Measurements from ENCODE around the gene HJV. TPM values are rescaled to one million over a fixed set of nuclear protein-coding genes. Genes with fewer than 3 reads are reported as not detected.
A peak's percentile ranks its signal among the peaks of the same experiment; 100 is the strongest.
"Not testable (repeated sequence)": the region's sequence is repeated elsewhere in the genome, so short reads cannot be mapped to it uniquely, and the experiment has no call there.

HJV gene, protein sequence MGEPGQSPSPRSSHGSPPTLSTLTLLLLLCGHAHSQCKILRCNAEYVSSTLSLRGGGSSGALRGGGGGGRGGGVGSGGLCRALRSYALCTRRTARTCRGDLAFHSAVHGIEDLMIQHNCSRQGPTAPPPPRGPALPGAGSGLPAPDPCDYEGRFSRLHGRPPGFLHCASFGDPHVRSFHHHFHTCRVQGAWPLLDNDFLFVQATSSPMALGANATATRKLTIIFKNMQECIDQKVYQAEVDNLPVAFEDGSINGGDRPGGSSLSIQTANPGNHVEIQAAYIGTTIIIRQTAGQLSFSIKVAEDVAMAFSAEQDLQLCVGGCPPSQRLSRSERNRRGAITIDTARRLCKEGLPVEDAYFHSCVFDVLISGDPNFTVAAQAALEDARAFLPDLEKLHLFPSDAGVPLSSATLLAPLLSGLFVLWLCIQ
- not detected for total RNA-seq

DNA sequence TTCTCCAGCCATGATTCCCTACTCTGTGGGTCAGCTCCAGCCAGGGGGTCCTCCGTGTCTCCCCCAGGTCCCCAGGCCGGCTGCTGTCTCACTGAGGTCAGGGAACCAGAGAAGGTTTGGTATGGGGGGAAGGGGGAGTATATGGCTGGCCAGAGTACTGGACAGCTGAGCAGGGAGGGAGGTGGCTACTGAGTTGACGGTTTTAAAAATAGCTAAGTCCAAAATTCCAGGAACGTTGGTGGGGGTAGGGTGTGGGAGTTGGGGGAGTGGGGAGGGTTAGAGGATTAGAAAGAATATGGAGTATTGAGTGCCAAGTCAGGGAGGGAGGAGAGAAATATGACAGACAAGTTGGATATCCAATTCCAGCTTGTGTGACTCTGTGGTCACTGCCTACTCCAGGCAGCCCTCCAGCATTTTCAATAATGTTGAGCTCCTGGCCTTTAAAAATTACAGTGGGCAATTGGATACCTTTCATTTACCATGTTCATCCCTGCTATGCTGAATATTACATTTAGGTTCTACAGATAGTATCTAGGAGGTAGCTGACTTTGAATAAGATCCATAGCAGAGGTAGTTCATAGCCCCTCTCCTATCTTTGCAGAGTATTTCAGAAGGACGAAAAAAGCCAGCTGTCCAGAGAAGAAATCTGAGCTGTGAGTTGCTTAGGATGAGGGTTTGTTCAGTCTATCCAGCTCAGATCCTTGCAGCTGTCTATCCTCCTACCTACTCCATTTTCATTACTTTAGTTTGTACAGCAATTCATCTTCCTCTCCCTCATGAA is at the start of gene HJV:
TSS of gene HJV (minus strand) at position 114 of the 781 bp plus-strand sequence. CDS start 1,504 bp downstream, outside the sequence.
- H3K4me3 Mint-ChIP-seq: no peak within 1 kb of the TSS
- peaks cover 12% of the 10 kb centered on the region for H3K4me1 Mint-ChIP-seq (ENCODE audit: low read depth)
- no peak within 1 kb of the TSS for H3K27ac Mint-ChIP-seq
- no peaks in the 10 kb centered on the region for H3K36me3 Mint-ChIP-seq (ENCODE audit: insufficient read depth in 2 of 2)
- ATAC-seq (replicated peaks in 1 of 2) (no peak), DNase-seq (no peak)
- H3K9me3 Mint-ChIP-seq: no peaks in the 10 kb centered on the region
- peaks cover 70% of the 10 kb centered on the region for H3K27me3 Mint-ChIP-seq (ENCODE audit: low read depth)

DNA sequence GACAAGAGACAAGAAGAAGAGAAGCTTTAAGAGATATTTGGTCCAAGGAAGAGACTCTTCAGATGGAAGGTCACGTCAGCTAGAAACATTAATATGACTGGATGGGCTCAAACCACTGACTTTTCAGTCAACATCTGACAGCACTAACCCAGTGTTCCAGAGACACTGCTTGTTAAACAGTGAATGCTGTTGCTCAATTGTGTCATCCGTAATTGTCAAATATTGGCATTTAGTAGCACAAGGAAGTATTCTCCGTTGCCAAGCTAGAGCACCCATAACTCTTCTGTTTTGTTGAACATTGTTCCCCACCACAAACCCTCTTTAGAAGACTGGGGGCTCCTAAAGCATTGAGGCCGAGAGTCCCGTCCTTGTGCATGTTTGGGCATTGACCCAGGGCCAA is 37.6 kb upstream of the HJV start:
- ATAC-seq (replicated peaks in 1 of 2); DNase-seq; H3K9me3 Mint-ChIP-seq; H3K27ac Mint-ChIP-seq; H3K36me3 Mint-ChIP-seq (ENCODE audit: insufficient read depth in 2 of 2); H3K4me3 Mint-ChIP-seq; H3K4me1 Mint-ChIP-seq (ENCODE audit: low read depth); H3K27me3 Mint-ChIP-seq (ENCODE audit: low read depth): not testable (repeated sequence)

GRCh38 chr1:146051852-146052676 is 30.5 kb upstream of the HJV start:
- H3K4me3 Mint-ChIP-seq: peak overlapping the region; percentile 87 to 95
- H3K27ac Mint-ChIP-seq: peak overlapping the region; percentile 99
- not testable (repeated sequence) for H3K36me3 Mint-ChIP-seq (ENCODE audit: insufficient read depth in 2 of 2); H3K27me3 Mint-ChIP-seq (ENCODE audit: low read depth); H3K9me3 Mint-ChIP-seq
- ATAC-seq (replicated peaks in 1 of 2) (peak; percentile 83 to 86), DNase-seq (peak; percentile 83 to 85)
- peaks cover 20% of the 10 kb centered on the region for H3K4me1 Mint-ChIP-seq (ENCODE audit: low read depth)

- peak overlapping the region; percentile 87 to 95 for H3K4me3 Mint-ChIP-seq
- no peaks in the 10 kb centered on the region for H3K27me3 Mint-ChIP-seq (ENCODE audit: low read depth)
- H3K36me3 Mint-ChIP-seq (ENCODE audit: insufficient read depth in 2 of 2): no peaks in the 10 kb centered on the region
- DNase-seq (peak; percentile 54 to 69), ATAC-seq (replicated peaks in 1 of 2) (peak in 1 of 2 donors; percentile 67)
- H3K27ac Mint-ChIP-seq: peak overlapping the region; percentile 99
- no peaks in the 10 kb centered on the region for H3K9me3 Mint-ChIP-seq
- H3K4me1 Mint-ChIP-seq (ENCODE audit: low read depth): peaks cover 20% of the 10 kb centered on the region
Measured at GRCh38 chr1:146051452-146051851, 29.9 kb upstream of the HJV start.

- not testable (repeated sequence) for H3K9me3 Mint-ChIP-seq; H3K27me3 Mint-ChIP-seq (ENCODE audit: low read depth); H3K36me3 Mint-ChIP-seq (ENCODE audit: insufficient read depth in 2 of 2); DNase-seq; ATAC-seq (replicated peaks in 1 of 2)
- peak overlapping the region in 1 of 2 donors; percentile 16 for H3K4me3 Mint-ChIP-seq
- H3K27ac Mint-ChIP-seq: peak overlapping the region; percentile 75
- H3K4me1 Mint-ChIP-seq (ENCODE audit: low read depth): peaks cover 20% of the 10 kb centered on the region
Measured at GRCh38 chr1:146050652-146050963, 29.1 kb upstream of the HJV start.

GRCh38 chr1:146049866-146050651 is 28.5 kb upstream of the HJV start:
- not testable (repeated sequence) for H3K27me3 Mint-ChIP-seq (ENCODE audit: low read depth); DNase-seq; ATAC-seq (replicated peaks in 1 of 2); H3K9me3 Mint-ChIP-seq; H3K36me3 Mint-ChIP-seq (ENCODE audit: insufficient read depth in 2 of 2)
- H3K4me3 Mint-ChIP-seq: peak overlapping the region in 1 of 2 donors; percentile 17
- peak overlapping the region; percentile 75 for H3K27ac Mint-ChIP-seq
- peaks cover 20% of the 10 kb centered on the region for H3K4me1 Mint-ChIP-seq (ENCODE audit: low read depth)

DNA sequence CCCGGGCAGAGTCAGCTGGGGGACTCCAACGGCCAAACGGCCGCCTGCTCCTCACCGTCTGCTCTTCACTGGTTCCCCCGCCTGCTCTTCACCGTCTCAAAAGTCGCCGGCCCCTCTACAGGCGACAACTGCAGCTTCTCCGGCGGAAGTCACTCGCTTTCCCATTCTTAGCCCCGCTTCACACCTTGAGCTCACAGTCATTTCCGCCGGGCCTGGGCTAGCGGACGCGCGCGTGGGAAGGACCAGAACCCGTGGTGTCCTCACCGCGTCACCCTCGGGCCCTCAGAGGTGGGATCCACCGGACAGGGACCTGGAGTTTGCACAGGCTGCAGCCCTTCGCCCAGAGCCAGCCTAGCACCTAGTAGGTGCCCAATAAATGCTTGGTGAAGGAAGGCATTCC is 27.9 kb upstream of the HJV start:
- H3K36me3 Mint-ChIP-seq (ENCODE audit: insufficient read depth in 2 of 2): no peaks in the 10 kb centered on the region
- DNase-seq (no peak), ATAC-seq (replicated peaks in 1 of 2) (no peak)
- peaks cover 20% of the 10 kb centered on the region for H3K4me1 Mint-ChIP-seq (ENCODE audit: low read depth)
- no peak overlapping the region for H3K27ac Mint-ChIP-seq
- no peak overlapping the region for H3K4me3 Mint-ChIP-seq
- no peaks in the 10 kb centered on the region for H3K27me3 Mint-ChIP-seq (ENCODE audit: low read depth)
- no peaks in the 10 kb centered on the region for H3K9me3 Mint-ChIP-seq

DNA sequence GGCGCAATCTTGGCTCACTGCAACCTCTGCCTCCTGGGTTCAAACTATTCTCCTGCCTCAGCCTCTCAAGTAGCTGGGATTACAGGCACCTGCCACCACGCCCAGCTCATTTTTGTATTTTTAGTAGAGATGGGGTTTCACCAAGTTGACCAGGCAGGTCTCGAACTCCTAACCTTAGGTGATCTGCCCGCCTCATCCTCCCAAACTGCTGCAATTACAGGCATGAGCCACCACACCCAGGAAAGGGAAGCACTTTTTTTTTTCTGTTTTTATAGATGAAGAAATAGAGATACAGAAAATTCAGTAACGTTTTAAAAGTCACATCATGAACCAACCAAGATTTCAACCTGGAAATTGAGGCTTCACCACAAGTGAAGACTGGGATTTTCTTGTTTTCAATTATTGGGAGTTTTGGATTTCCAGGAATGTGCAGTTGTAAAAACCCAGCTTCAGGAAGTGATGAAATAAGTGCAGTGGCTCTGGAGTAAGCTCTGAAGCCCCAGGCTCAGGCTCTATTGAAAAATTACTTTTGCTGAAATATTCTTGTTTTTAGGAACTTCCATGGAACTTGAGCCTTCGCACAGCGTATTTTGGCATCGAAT is 27.1 kb upstream of the HJV start:
- not testable (repeated sequence) for H3K27me3 Mint-ChIP-seq (ENCODE audit: low read depth); H3K36me3 Mint-ChIP-seq (ENCODE audit: insufficient read depth in 2 of 2); H3K9me3 Mint-ChIP-seq; H3K4me3 Mint-ChIP-seq; H3K27ac Mint-ChIP-seq; DNase-seq; ATAC-seq (replicated peaks in 1 of 2)
- H3K4me1 Mint-ChIP-seq (ENCODE audit: low read depth): peaks cover 20% of the 10 kb centered on the region

DNA sequence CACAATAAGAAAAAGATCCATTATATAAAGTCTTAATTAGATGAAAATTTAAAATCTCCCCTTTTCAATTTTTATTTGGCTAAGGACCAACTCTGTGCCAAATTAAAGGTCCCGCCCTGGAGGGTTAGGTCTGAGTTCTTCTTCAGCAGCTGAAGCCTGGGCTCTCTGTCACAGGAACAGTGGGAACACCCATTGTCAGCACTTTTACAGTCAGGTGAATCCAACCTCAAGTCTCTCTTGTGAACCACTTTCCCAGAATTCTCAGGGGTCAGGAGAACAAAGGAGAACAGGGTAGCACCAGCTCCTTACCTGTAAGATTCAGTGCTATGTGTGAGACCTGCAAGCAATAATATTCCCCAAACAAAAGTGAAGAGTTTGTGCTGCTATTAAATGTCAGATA is 25.1 kb upstream of the HJV start:
- Mint-ChIP-seq H3K9me3 (no peaks in the 10 kb centered on the region), H3K4me1 (ENCODE audit: low read depth) (peaks cover 9% of the 10 kb centered on the region), H3K36me3 (ENCODE audit: insufficient read depth in 2 of 2) (no peaks in the 10 kb centered on the region), H3K27ac (no peak overlapping the region), H3K4me3 (no peak overlapping the region), H3K27me3 (ENCODE audit: low read depth) (no peaks in the 10 kb centered on the region)
- ATAC-seq (replicated peaks in 1 of 2) (no peak), DNase-seq (no peak)

DNA sequence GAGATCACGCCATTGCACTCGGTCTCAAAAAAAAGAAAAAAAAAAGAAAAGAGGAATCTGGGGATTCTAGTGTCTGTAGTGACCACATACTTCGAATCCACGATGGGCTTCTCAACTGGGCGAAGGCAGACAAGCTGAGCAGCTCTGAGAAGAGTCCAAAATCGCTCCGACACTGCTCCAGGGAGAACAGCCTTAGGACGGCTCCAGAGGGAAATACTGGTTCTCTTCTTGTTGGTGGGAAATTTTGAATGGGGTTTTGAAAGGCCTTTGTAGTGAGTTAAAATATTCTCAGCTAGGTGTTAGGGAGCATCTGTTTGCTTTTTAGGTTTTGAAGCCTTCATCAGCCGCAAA is 18.3 kb upstream of the HJV start:
- H3K36me3 Mint-ChIP-seq (ENCODE audit: insufficient read depth in 2 of 2): peaks cover 0 to 6% of the 10 kb centered on the region in 2 donors
- peak overlapping the region; percentile 81 to 99 for H3K4me3 Mint-ChIP-seq
- peak overlapping the region; percentile 99 for H3K27ac Mint-ChIP-seq
- H3K9me3 Mint-ChIP-seq: no peaks in the 10 kb centered on the region
- H3K4me1 Mint-ChIP-seq (ENCODE audit: low read depth): peaks cover 41% of the 10 kb centered on the region
- no peak for ATAC-seq (replicated peaks in 1 of 2)
- no peaks in the 10 kb centered on the region for H3K27me3 Mint-ChIP-seq (ENCODE audit: low read depth)
- no peak for DNase-seq

DNA sequence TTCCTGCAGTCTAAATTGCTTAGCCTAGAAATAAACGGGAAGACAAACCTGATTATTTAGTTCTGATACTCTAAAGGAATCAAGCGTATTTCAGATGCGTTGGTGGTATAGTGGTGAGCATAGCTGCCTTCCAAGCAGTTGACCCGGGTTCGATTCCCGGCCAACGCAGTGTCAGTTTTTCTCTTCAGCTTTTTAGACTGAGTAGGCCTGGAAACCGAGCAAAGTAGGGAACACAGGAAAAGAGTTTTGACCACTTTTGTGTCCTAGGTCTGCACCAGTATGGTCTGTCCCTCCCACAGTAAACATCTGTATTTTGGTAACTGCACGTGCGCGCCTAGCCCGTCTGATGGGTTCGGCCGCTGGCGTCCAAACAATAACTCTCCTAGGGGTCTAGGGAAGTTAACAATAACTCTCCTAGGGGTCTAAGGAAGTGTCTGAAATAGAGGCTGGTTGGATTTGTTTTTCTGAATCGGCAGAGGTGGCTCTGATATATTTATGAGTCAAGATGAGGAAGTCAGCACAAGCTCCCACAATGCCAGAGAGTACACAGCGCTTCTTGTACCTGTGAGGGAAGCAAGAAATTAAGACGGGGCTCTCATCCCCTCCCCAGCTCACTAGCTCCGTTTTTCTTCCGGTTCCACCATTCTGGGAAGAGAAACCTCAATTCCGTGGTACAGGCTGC is 15.6 kb upstream of the HJV start:
- Mint-ChIP-seq H3K9me3 (no peaks in the 10 kb centered on the region), H3K27me3 (ENCODE audit: low read depth) (no peaks in the 10 kb centered on the region), H3K4me1 (ENCODE audit: low read depth) (peaks cover 50% of the 10 kb centered on the region), H3K27ac (peak overlapping the region; percentile 99), H3K4me3 (peak overlapping the region; percentile 81 to 99), H3K36me3 (ENCODE audit: insufficient read depth in 2 of 2) (peaks cover 0 to 6% of the 10 kb centered on the region in 2 donors)
- peak; percentile 81 for DNase-seq
- peak; percentile 59 for ATAC-seq (replicated peaks in 1 of 2)

All from activated T-cell treated with anti-CD3 and anti-CD28 coated beads, Interleukin-2, amount 50 U/mL, for 72 hours (primary cell).